Measurements from ENCODE around the gene CDCP2.

The CDCP2 gene

DNA sequence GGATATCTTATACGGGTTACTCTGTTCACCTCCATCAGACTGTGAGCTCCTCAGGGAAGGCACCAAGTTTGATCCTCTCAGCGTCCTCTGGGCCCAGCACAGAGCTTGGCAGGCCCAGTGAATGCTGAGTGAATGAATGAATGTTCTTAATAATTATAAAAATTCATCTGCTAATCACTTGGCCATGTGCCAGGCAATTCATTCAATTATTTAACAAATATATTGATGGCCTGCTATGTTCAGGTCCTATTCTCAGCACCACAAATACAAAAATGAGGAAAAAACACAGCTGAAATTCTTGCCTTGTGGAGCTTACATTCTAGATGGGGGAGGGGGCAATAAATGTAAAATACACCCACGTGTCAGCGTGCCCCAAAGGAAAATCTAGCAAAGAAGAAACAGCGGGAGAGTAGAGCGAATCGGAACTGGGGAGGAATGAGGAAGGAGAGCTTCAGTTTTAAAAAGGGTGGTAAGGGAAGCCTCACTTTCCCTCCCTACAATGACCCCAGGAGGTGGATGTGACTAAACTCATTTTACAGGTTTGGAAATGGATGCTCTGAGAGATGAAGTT, 15.8 kb downstream of the CDCP2 start:
- TF ChIP-seq, protein P1, sequence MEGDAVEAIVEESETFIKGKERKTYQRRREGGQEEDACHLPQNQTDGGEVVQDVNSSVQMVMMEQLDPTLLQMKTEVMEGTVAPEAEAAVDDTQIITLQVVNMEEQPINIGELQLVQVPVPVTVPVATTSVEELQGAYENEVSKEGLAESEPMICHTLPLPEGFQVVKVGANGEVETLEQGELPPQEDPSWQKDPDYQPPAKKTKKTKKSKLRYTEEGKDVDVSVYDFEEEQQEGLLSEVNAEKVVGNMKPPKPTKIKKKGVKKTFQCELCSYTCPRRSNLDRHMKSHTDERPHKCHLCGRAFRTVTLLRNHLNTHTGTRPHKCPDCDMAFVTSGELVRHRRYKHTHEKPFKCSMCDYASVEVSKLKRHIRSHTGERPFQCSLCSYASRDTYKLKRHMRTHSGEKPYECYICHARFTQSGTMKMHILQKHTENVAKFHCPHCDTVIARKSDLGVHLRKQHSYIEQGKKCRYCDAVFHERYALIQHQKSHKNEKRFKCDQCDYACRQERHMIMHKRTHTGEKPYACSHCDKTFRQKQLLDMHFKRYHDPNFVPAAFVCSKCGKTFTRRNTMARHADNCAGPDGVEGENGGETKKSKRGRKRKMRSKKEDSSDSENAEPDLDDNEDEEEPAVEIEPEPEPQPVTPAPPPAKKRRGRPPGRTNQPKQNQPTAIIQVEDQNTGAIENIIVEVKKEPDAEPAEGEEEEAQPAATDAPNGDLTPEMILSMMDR (IDR thresholded peaks at IDR 0.05; ENCODE audit: insufficient read depth, low read length, missing control alignments) = no peak
- no peak overlapping the region for H3K4me3 ChIP-seq (ENCODE audit: low read depth, low read length)
- ChIA-PET CTCF (interaction anchor here (0.7 to 6.6 kb wide), 4 partner anchors 12 to 65 kb away, joined by 3 to 94 read pairs (median 4); no protein-coding TSS in a partner anchor), POLR2A (interaction anchor here (0.5 to 1.5 kb wide), 3 partner anchors 11 to 68 kb away, joined by 3 to 8 read pairs (median 5); no protein-coding TSS in a partner anchor)
- DNase-seq (ENCODE audit: low read depth, low spot score) = no peak

GRCh38 chr1:54136269-54136896, 16.4 kb downstream of the CDCP2 start:
- POLR2A ChIA-PET = interaction anchor here (0.5 to 1.5 kb wide), 3 partner anchors 10 to 353 kb away, joined by 3 to 5 read pairs (median 4); no protein-coding TSS in a partner anchor
- H3K4me3 ChIP-seq (ENCODE audit: low read depth, low read length) = no peak overlapping the region
- TF ChIP-seq, protein P1 (IDR thresholded peaks at IDR 0.05; ENCODE audit: insufficient read depth, low read length, missing control alignments) = no peak
- DNase-seq (ENCODE audit: low read depth, low spot score) = no peak
- CTCF ChIA-PET = interaction anchor here (0.7 to 6.6 kb wide), 4 partner anchors 12 to 65 kb away, joined by 3 to 94 read pairs (median 4); no protein-coding TSS in a partner anchor

DNA sequence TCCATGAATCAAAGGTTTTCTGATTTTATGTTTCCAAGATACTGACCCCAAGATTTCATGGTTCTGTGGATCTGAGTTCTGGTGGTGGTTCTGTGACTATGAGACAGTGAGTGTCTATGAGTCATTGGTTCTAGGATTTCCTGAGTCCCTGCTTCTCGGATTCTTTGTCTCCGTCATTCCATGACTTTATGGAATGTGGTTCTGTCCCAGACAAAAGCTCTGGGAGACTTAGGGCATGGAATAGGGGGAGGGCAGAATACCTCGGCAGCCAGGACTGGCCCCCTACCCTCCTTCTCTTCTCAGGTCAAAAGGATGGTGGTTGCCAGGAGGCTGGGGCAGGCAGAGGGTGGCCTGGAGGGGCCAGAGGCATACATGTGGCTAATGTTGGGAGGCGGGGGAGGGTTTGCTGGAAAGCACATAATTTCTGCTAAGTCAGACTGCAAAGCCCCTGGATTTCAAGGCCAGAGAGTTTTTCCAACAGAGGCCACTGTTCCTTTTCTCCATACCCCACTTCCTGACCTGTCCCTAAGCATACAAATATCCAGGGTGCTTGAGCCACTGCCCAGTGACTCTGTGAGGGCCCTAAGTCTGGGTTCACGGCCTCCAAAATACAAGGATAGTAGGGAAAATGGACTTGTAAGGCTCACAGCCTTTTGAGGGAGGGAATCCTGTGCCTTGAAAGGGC, 17.2 kb downstream of the CDCP2 start:
- DNase-seq (ENCODE audit: low read depth, low spot score) = no peak
- POLR2A ChIA-PET = interaction anchor here (1.5 kb wide), 1 partner anchor 353 kb away, joined by 4 read pairs; no protein-coding TSS in a partner anchor
- CTCF ChIA-PET = interaction anchor here (6.6 kb wide), 1 partner anchor 11 kb away, joined by 94 read pairs; no protein-coding TSS in a partner anchor

GRCh38 chr1:54134295-54134694, 18.5 kb downstream of the CDCP2 start:
- TF ChIP-seq, protein P1 (IDR thresholded peaks at IDR 0.05; ENCODE audit: insufficient read depth, low read length, missing control alignments) = no peak
- CTCF ChIA-PET = interaction anchor here (1.3 to 6.6 kb wide), 3 partner anchors 10 to 20 kb away, joined by 3 to 94 read pairs (median 52); no protein-coding TSS in a partner anchor
- POLR2A ChIA-PET = no interaction called here
- no peak for DNase-seq (ENCODE audit: low read depth, low spot score)
- H3K4me3 ChIP-seq (ENCODE audit: low read depth, low read length) = no peak overlapping the region

More for the DNA sequence above, 17.2 kb downstream of the CDCP2 start:
- TF ChIP-seq, protein P1 (IDR thresholded peaks at IDR 0.05; ENCODE audit: insufficient read depth, low read length, missing control alignments) = no peak
- no peak overlapping the region for H3K4me3 ChIP-seq (ENCODE audit: low read depth, low read length)

DNA sequence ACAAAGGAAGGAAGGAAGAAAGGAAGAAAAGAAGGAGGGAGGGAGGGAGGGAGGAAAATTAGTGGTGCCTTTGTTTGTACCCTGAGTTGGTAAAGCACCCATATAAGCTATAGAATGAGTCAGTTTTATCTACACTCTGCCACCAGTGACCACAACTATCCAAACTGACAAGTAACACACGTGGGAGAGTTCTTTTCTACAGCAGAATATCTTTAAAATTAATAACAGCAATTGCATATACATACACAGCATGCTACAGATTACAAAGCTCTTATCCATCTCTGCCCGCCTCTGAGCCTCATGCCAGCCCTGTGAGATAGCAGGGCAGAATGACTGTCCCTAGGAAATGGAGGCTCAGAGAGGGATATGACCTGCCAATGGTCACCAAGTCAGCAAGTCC, 20.3 kb downstream of the CDCP2 start:
- no peak overlapping the region for H3K4me3 ChIP-seq (ENCODE audit: low read depth, low read length)
- no peak for DNase-seq (ENCODE audit: low read depth, low spot score)
- POLR2A ChIA-PET = no interaction called here
- CTCF ChIA-PET = interaction anchor here (4.7 kb wide), 1 partner anchor 9 kb away, joined by 52 read pairs; no protein-coding TSS in a partner anchor
- TF ChIP-seq, protein P1 (IDR thresholded peaks at IDR 0.05; ENCODE audit: insufficient read depth, low read length, missing control alignments) = no peak
